Heart right ventricle (tissue), 16 donors: ENCODE data around the gene ZNF853. TPM values are rescaled to one million over a fixed set of nuclear protein-coding genes. Genes with fewer than 3 reads are reported as not detected.

Experiments
- ATAC-seq, 8 donors: fragments of 200-7000 bp; cut with Tn5 transposase; one replicate each; pipeline ENCODE4 v1.9.1; 2020; ENCODE audit warnings: mild to moderate bottlenecking in 8 of 8, moderate library complexity in 8 of 8, moderate number of reproducible peaks in 1 of 8
- DNase-seq, 2 donors: peaks; one replicate each; pipeline ENCODE4 v3.0.0-alpha.2; 2020
- H3K27ac ChIP-seq, 10 donors: fragments of 200-600 bp; sonication (generic) in 2 of 10; one replicate each; pipeline versions ENCODE4 v1.5.0 to v1.8.0; 2020 to 2022; ENCODE audit warnings: mild to moderate bottlenecking in 3 of 10
- H3K27me3 ChIP-seq, 7 donors: fragments of 200-600 bp; one replicate each; pipeline ENCODE4 v1.8.0; 2021 to 2022; ENCODE audit warnings: mild to moderate bottlenecking in 2 of 7
- H3K36me3 ChIP-seq, 9 donors: fragments of 200-600 bp; sonication (generic) in 1 of 9; one replicate each; pipeline versions ENCODE4 v1.5.0 to v1.8.0; 2020 to 2022; ENCODE audit warnings: mild to moderate bottlenecking in 2 of 9
- H3K4me1 ChIP-seq, 9 donors: fragments of 200-600 bp; sonication (generic) in 1 of 9; one replicate each; pipeline versions ENCODE4 v1.5.0 to v1.8.0; 2020 to 2022; ENCODE audit warnings: mild to moderate bottlenecking in 4 of 9
- H3K4me3 ChIP-seq, 10 donors: fragments of 200-600 bp; sonication (generic) in 2 of 10; one replicate each; pipeline versions ENCODE4 v1.5.0 to v1.8.0; 2020 to 2022; ENCODE audit warnings: mild to moderate bottlenecking in 7 of 10, moderate library complexity in 2 of 10
- H3K9me3 ChIP-seq, 11 donors: fragments of 200-600 bp in 10 of 11; sonication (generic) in 2 of 11; one replicate each; pipeline versions ENCODE4 v1.5.0 to v1.8.0; 2013 to 2022; ENCODE audit warnings: mild to moderate bottlenecking in 2 of 11, control low read depth in 1 of 11, moderate library complexity in 1 of 11
- WGBS, 2 donors: extraction: QIAGEN DNeasy Blood & Tissue Kit; methylation state at CpG; one replicate each; pipeline ENCODE4 v1.1.7; 2013; ENCODE audit warnings: inconsistent platforms in 1 of 2; 5-methylcytosine and 5-hydroxymethylcytosine counted together
- intact Hi-C, 10 donors: fragments of 100-400 bp; cut with DNase I; formaldehyde crosslinking; loops; one replicate each; pipeline versions ENCODE4 v1.11.1 to v1.14.2; 2022
- polyA plus RNA-seq, 2 donors: library from polyadenylated mRNA; stranded (reverse); fragments of 200-250 nt; gene quantifications; one replicate each; pipeline ENCODE4 v1.2.3, GENCODE V29; 2013
- total RNA-seq, 10 donors: library from RNA; stranded (reverse); fragmentation: NEBNext Ultra II Directional in 3 of 10; extraction: Animal tissue kit (Norgen Biotek cat#: 25700) in 3 of 10; gene quantifications; one replicate each; pipeline versions ENCODE4 v1.2.1 to v1.2.4, GENCODE V29; 2021 to 2023
- TF ChIP-seq, protein P1 (sequence below), 9 donors: fragments of 200-600 bp; sonication (generic) in 2 of 9; IDR thresholded peaks; one replicate each; pipeline versions ENCODE4 v1.5.0 to v1.8.0; 2021 to 2022; ENCODE audit warnings: antibody characterized with exemption in 9 of 9, mild to moderate bottlenecking in 5 of 9, moderate library complexity in 1 of 9
- donor health status: Arrhythmogenic right ventricular cardiomyopathy.
- donor health status: ischemic (EF 13 %, LVEDD 7.1; RV severe dilation, severe dysfunction).
- donor health status: healthy with polysubstance abuse.
- donor health status: DM: no; HTN: yes; CAD: no.
- donor health status: DM: no; HTN: no; CAD: no.
- donor health status: ischemic (EF 25% LVEDD 6.9; RV normal size, moderate dysfunction).
- donor health status: ischemic (EF 25% LVEDD 5.7; RV mildly dilated, moderate dysfunction).
- donor health status: healthy.
- donor health status: DM: yes; HTN: yes; CAD: no.
- donor health status: Ischemic cardiomyopathy.
- donor health status: ischemic (EF 35%, LVEDD 5.7; RV mildly dilated, moderate dysfunction).
- donor health status: nonischemic (EF 11% LVEDD 7.7; RV severe dilation, severe dysfunction).
- donor health status: DM: yes; HTN: yes; CAD: no.
- donor health status: PGD.
- donor health status: ischemic (EF 29% LVEDD 5.4; RV normal size, mild dysfunction).
- donor health status: nonischemic (EF 23%, LVEDD 6.1; RV moderate dilation, normal function).

The ZNF853 gene
- total and polyA plus RNA-seq, 12 donors, result 1.2 to 16.3 (median 13.2) TPM

DNA sequence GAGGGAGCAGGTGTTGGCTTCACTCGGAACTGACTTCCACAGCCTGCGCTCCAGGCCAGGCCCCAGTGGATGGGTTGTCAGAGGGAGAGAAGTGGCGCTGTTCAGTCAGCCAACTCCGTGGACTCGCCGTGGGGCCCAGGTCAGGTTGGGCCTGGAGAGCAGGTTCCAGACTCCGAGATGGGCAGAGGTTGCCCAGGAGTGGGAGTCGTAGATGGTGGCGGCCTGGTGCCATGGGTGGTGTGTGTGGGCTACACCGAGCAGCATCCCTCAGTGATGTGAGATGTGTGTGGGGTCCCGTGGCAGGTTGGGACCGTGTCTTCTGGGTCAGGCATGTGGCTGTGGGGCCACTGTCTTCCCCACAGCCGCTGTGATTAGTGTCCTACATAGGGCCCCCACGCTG is 32.1 kb downstream of the ZNF853 start:
- peaks cover 0 to 18% (median 0%) of the 10 kb centered on the region in 11 donors for H3K9me3 ChIP-seq
- 91 to 93% methylated on average over 14 of the region's 14 CpGs for WGBS, 2 donors
- ATAC-seq, result peak in 2 of 8 donors; percentile 4 to 5
- H3K4me3 ChIP-seq, result no peak overlapping the region
- no peak for DNase-seq
- peaks cover 0 to 4% (median 0%) of the 10 kb centered on the region in 9 donors for H3K4me1 ChIP-seq
- H3K27me3 ChIP-seq, result no peaks in the 10 kb centered on the region
- peaks cover 4 to 100% (median 23%) of the 10 kb centered on the region in 9 donors for H3K36me3 ChIP-seq
- intact Hi-C loops, result no loop called here
- no peak overlapping the region for H3K27ac ChIP-seq
- TF ChIP-seq, protein P1, sequence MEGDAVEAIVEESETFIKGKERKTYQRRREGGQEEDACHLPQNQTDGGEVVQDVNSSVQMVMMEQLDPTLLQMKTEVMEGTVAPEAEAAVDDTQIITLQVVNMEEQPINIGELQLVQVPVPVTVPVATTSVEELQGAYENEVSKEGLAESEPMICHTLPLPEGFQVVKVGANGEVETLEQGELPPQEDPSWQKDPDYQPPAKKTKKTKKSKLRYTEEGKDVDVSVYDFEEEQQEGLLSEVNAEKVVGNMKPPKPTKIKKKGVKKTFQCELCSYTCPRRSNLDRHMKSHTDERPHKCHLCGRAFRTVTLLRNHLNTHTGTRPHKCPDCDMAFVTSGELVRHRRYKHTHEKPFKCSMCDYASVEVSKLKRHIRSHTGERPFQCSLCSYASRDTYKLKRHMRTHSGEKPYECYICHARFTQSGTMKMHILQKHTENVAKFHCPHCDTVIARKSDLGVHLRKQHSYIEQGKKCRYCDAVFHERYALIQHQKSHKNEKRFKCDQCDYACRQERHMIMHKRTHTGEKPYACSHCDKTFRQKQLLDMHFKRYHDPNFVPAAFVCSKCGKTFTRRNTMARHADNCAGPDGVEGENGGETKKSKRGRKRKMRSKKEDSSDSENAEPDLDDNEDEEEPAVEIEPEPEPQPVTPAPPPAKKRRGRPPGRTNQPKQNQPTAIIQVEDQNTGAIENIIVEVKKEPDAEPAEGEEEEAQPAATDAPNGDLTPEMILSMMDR (IDR thresholded peaks at IDR 0.05), result no peak

DNA sequence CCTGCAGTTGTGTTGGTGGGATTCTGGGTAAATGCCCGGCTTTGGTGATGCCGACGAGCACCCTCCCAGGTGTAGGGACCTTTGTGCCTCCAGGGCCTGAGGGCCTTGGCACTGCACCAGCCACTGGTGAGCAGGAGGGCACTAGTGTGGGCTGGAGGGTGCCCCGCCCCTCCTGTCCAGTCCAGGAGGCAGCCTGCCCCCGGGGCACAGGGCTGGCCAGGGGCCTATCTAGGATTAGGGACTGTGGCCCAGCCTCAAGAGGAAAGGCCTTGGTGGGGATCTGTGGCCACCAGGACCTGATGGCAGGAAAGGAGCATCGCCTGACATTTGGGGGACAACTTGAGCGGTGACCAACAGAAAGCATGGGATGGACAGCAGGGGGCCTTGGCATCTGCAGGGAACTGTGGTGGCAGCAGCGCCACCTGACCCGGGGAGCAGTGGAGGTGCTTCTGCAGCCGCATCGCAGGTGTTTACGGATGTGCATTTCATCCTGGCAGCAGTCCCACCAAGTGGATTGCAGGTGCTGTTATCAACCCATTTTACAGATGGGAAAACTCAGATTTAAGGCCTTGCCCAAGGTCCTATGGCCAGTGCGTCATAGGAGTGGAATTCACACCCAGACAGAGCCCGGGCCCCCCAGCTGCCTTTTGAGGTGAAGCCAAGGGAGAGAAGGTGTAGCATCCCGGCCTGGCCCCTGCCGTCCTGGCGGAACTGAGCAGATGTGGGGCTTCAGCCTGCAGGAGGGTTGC is 32.8 kb downstream of the ZNF853 start:
- 93 to 97% methylated on average over 17 of the region's 17 CpGs for WGBS, 2 donors
- intact Hi-C loops, result no loop called here
- DNase-seq, result no peak

DNA sequence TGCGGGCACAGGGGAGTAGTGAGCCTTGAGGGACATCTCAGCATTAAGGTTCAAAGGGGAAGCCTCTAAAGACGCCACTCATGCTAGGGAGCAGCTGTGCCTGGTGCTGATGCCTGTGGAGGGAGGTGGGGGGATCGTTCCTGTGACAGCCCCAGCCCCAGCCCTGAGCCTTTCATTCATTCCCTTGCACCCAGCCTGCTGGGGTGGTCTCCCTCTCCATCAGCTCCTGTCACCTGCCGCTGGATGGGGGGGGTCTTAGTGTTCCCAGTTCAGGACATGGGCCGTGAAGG is 33.4 kb downstream of the ZNF853 start:
- peaks cover 3 to 94% (median 26%) of the 10 kb centered on the region in 9 donors for H3K36me3 ChIP-seq
- peaks cover 0 to 20% (median 0%) of the 10 kb centered on the region in 11 donors for H3K9me3 ChIP-seq
- intact Hi-C loops, result no loop called here
- no peak overlapping the region for H3K4me3 ChIP-seq
- 93 to 97% methylated on average over 5 of the region's 5 CpGs for WGBS, 2 donors
- DNase-seq, result no peak
- TF ChIP-seq, protein P1 (IDR thresholded peaks at IDR 0.05), result no peak
- no peaks in the 10 kb centered on the region for H3K27me3 ChIP-seq
- H3K4me1 ChIP-seq, result peaks cover 0 to 4% (median 0%) of the 10 kb centered on the region in 9 donors
- no peak overlapping the region for H3K27ac ChIP-seq
- no peak for ATAC-seq

More for the DNA sequence above, 32.8 kb downstream of the ZNF853 start:
- H3K36me3 ChIP-seq, result peaks cover 4 to 99% (median 26%) of the 10 kb centered on the region in 9 donors
- no peak overlapping the region for H3K27ac ChIP-seq
- no peak for ATAC-seq
- H3K27me3 ChIP-seq, result no peaks in the 10 kb centered on the region
- H3K4me3 ChIP-seq, result no peak overlapping the region
- TF ChIP-seq, protein P1 (IDR thresholded peaks at IDR 0.05), result no peak
- peaks cover 0 to 20% (median 0%) of the 10 kb centered on the region in 11 donors for H3K9me3 ChIP-seq
- H3K4me1 ChIP-seq, result peaks cover 0 to 4% (median 0%) of the 10 kb centered on the region in 9 donors

- no peak for DNase-seq
- 76 to 80% methylated on average over 13 of the region's 13 CpGs for WGBS, 2 donors
- no peak for ATAC-seq
- TF ChIP-seq, protein P1 (IDR thresholded peaks at IDR 0.05), result no peak
- peaks cover 0 to 20% (median 0%) of the 10 kb centered on the region in 11 donors for H3K9me3 ChIP-seq
- H3K36me3 ChIP-seq, result peaks cover 4 to 94% (median 26%) of the 10 kb centered on the region in 9 donors
- H3K4me1 ChIP-seq, result peaks cover 0 to 4% (median 0%) of the 10 kb centered on the region in 9 donors
- no peak overlapping the region for H3K4me3 ChIP-seq
- intact Hi-C loops, result no loop called here
- no peaks in the 10 kb centered on the region for H3K27me3 ChIP-seq
- H3K27ac ChIP-seq, result no peak overlapping the region
These were observed 34.0 kb downstream of the ZNF853 start for GRCh38 chr7:6649241-6649961.
